Liver (tissue), 9 donors: ENCODE results near the gene PHLPP1. TPM values are rescaled to one million over a fixed set of nuclear protein-coding genes. Genes with fewer than 3 reads are reported as not detected.
A peak's percentile ranks its signal among the peaks of the same experiment; 100 is the strongest.

Source experiments
- DNase-seq: peaks from one replicate; pipeline ENCODE4 v3.0.0-alpha.2; 2017; ENCODE audit warnings: low spot score
- H3K27ac ChIP-seq, 2 donors: one replicate each; pipeline ENCODE4 v1.7.0; 2013; ENCODE audit warnings: inconsistent platforms in 2 of 2, low read length in 2 of 2, control low read depth in 1 of 2, low read depth in 1 of 2, mild to moderate bottlenecking in 1 of 2
- H3K27me3 ChIP-seq, 4 donors: one replicate each; pipeline versions ENCODE4 v1.6.1 to v1.7.0; 2013; ENCODE audit warnings: low read length in 3 of 4, inconsistent platforms in 1 of 4, mild to moderate bottlenecking in 1 of 4, moderate library complexity in 1 of 4; ENCODE audit not compliant: control insufficient read depth in 4 of 4, insufficient read depth in 4 of 4
- H3K36me3 ChIP-seq, 4 donors: one replicate each; pipeline versions ENCODE4 v1.6.1 to v1.7.0; 2013; ENCODE audit warnings: low read length in 3 of 4, mild to moderate bottlenecking in 3 of 4, low read depth in 1 of 4, moderate library complexity in 1 of 4; ENCODE audit not compliant: control insufficient read depth in 4 of 4, insufficient read depth in 3 of 4
- H3K4me1 ChIP-seq, 4 donors: one replicate each; pipeline versions ENCODE4 v1.6.1 to v1.7.0; 2013; ENCODE audit warnings: low read length in 3 of 4, mild to moderate bottlenecking in 3 of 4, moderate library complexity in 1 of 4; ENCODE audit not compliant: control insufficient read depth in 4 of 4, insufficient read depth in 4 of 4
- H3K4me3 ChIP-seq, 3 donors: one replicate each; pipeline versions ENCODE4 v1.6.1 to v1.7.0; 2013; ENCODE audit warnings: low read length in 3 of 3, control low read depth in 1 of 3, low read depth in 1 of 3, mild to moderate bottlenecking in 1 of 3
- H3K9ac ChIP-seq, 2 donors: one replicate each; pipeline ENCODE4 v1.7.0; 2013; ENCODE audit warnings: low read length in 2 of 2, mild to moderate bottlenecking in 2 of 2, moderate library complexity in 2 of 2, control low read depth in 1 of 2, low read depth in 1 of 2
- H3K9me3 ChIP-seq, 4 donors: one replicate each; pipeline versions ENCODE4 v1.6.1 to v1.7.0; 2013; ENCODE audit warnings: low read length in 3 of 4; ENCODE audit not compliant: control insufficient read depth in 4 of 4
- ATF3 ChIP-seq: IDR thresholded peaks from 2 replicates; pipeline ENCODE4 v1.6.1; 2016; ENCODE audit warnings: antibody characterized with exemption
- CTCF ChIP-seq: fragments of 150-350 bp; IDR thresholded peaks from 2 replicates; pipeline ENCODE4 v1.5.1; 2017; ENCODE audit warnings: improper control_type of control experiment, low read depth, low read length; ENCODE audit not compliant: missing input control
- EGR1 ChIP-seq, 2 donors: IDR thresholded peaks; 2 replicates each; pipeline ENCODE4 v1.6.1; 2016 to 2018; ENCODE audit warnings: antibody characterized with exemption in 2 of 2, low read depth in 2 of 2
- FOXA1 ChIP-seq: IDR thresholded peaks from 2 replicates; pipeline ENCODE4 v1.6.1; 2016; ENCODE audit warnings: antibody characterized with exemption
- HNF4A ChIP-seq, 2 donors: conservative IDR thresholded peaks; 2 replicates each; pipeline ENCODE4 v1.6.1; 2016; ENCODE audit warnings: antibody characterized with exemption in 2 of 2, mild to moderate bottlenecking in 2 of 2
- HNF4G ChIP-seq: IDR thresholded peaks from 2 replicates; pipeline ENCODE4 v1.6.1; 2016; ENCODE audit warnings: antibody characterized with exemption
- JUND ChIP-seq, 2 donors: IDR thresholded peaks; 2 replicates each; pipeline ENCODE4 v1.6.1; 2016; ENCODE audit warnings: antibody characterized with exemption in 2 of 2
- MAX ChIP-seq: IDR thresholded peaks from 2 replicates; pipeline ENCODE4 v1.6.1; 2016; ENCODE audit warnings: antibody characterized with exemption
- REST ChIP-seq: IDR thresholded peaks from 2 replicates; pipeline ENCODE4 v1.6.1; 2016; ENCODE audit warnings: antibody characterized with exemption, mild to moderate bottlenecking
- SP1 ChIP-seq: IDR thresholded peaks from 2 replicates; pipeline ENCODE4 v1.6.1; 2018; ENCODE audit warnings: antibody characterized with exemption, mild to moderate bottlenecking
- TAF1 ChIP-seq: conservative IDR thresholded peaks from 2 replicates; pipeline ENCODE4 v1.6.1; 2016; ENCODE audit warnings: antibody characterized with exemption, mild to moderate bottlenecking
- YY1 ChIP-seq: IDR thresholded peaks from 2 replicates; pipeline ENCODE4 v1.6.1; 2016; ENCODE audit warnings: antibody characterized with exemption, mild to moderate bottlenecking
- WGBS: extraction: QIAGEN DNeasy Blood & Tissue Kit; methylation state at CpG from one replicate; pipeline ENCODE4 v1.1.7; 2013; 5-methylcytosine and 5-hydroxymethylcytosine counted together
- polyA plus RNA-seq, 2 donors: library from polyadenylated mRNA; stranded (reverse) in 1 of 2; unstranded in 1 of 2; fragments of 200-250 nt in 1 of 2; fragments of >200 nt in 1 of 2; fragmentation: Nextera tagmentation in 1 of 2; extraction: Ambion mirVana in 1 of 2; gene quantifications; one replicate each; pipeline versions ENCODE4 v1.2.1 to v1.2.3, GENCODE V29; 2013 to 2015
- total RNA-seq, 2 donors: library from RNA; depleted of rRNA; stranded (reverse); fragments of >200 nt; gene quantifications; one replicate each; pipeline ENCODE4 v1.2.3, GENCODE V29; 2014
- donor health status: healthy.
- donor health status: healthy.
- donor health status: healthy.
- donor health status: healthy.
- donor health status: healthy.

The PHLPP1 gene
- total and polyA plus RNA-seq, 4 donors: 4.2 to 14.5 (median 8.6) TPM

- DNase-seq: no peak
- H3K9me3 ChIP-seq: no peaks in the 10 kb centered on the region
- H3K4me1 ChIP-seq: peaks cover 3 to 25% (median 5%) of the 10 kb centered on the region in 4 donors
- no peak overlapping the region for H3K9ac ChIP-seq
- TF ChIP-seq REST (no peak), TAF1 (no peak), HNF4A (conservative IDR thresholded peaks at IDR 0.05) (no peak), YY1 (no peak), CTCF (no peak), ATF3 (no peak), FOXA1 (no peak)
- 74% methylated on average over 4 of the region's 4 CpGs for WGBS
- peak overlapping the region in 1 of 2 donors; percentile 30 for H3K27ac ChIP-seq
- H3K27me3 ChIP-seq: no peaks in the 10 kb centered on the region
- H3K36me3 ChIP-seq: no peaks in the 10 kb centered on the region
- H3K4me3 ChIP-seq: no peak overlapping the region
Observed at GRCh38 chr18:62784338-62784965, 69.1 kb downstream of the PHLPP1 start.

GRCh38 chr18:62784966-62785413 is 69.6 kb downstream of the PHLPP1 start:
- Histone ChIP-seq H3K4me1 (peaks cover 3 to 25% (median 5%) of the 10 kb centered on the region in 4 donors), H3K27me3 (no peaks in the 10 kb centered on the region), H3K9me3 (no peaks in the 10 kb centered on the region), H3K9ac (no peak overlapping the region), H3K4me3 (no peak overlapping the region), H3K27ac (no peak overlapping the region), H3K36me3 (no peaks in the 10 kb centered on the region)
- DNase-seq: no peak
- WGBS: 64% methylated on average over 3 of the region's 3 CpGs
- TF ChIP-seq HNF4G: no peak
- TF ChIP-seq SP1: no peak
- no peak for TF ChIP-seq MAX
- no peak for TF ChIP-seq JUND (IDR thresholded peaks at IDR 0.05)
- no peak for TF ChIP-seq REST
- no peak for TF ChIP-seq TAF1
- TF ChIP-seq EGR1 (IDR thresholded peaks at IDR 0.05; ENCODE audit: low read depth in 2 of 2): no peak
